Neural progenitor cell (in vitro differentiated cells): ENCODE measurements around the gene SPATA25.

Source experiments
- CTCF ChIP-seq: fragments of 200-600 bp; sonication (generic); IDR thresholded peaks from 2 replicates; pipeline ENCODE4 v1.5.1; 2017; ENCODE audit warnings: antibody characterized with exemption, mild to moderate bottlenecking
- EZH2 ChIP-seq: fragments of 200-600 bp; sonication (generic); IDR thresholded peaks from 2 replicates; pipeline ENCODE4 v1.6.1; 2017; ENCODE audit warnings: antibody characterized with exemption, mild to moderate bottlenecking, moderate library complexity
- EZH2phosphoT487 ChIP-seq: fragments of 200-600 bp; sonication (generic); IDR thresholded peaks from 2 replicates; pipeline ENCODE4 v1.6.1; 2017; ENCODE audit warnings: antibody characterized with exemption

GRCh38 chr20:45926731-45927070 lies 39.3 kb upstream of the SPATA25 start:
- TF ChIP-seq EZH2 = no peak
- TF ChIP-seq CTCF = no peak
- TF ChIP-seq EZH2phosphoT487 = no peak
